MM.1S (cell line): ENCODE results near the gene WFDC1.

Experiments used
- DNase-seq: peaks from one replicate; pipeline ENCODE4 v3.0.0-alpha.2; 2015
- H2AFZ ChIP-seq: fragments of 300-600 bp; sonication (generic); 2 replicates; pipeline ENCODE4 v1.6.0; 2016; ENCODE audit warnings: antibody characterized with exemption, low read length
- H3F3A ChIP-seq: fragments of 300-600 bp; sonication (generic); 2 replicates; pipeline ENCODE4 v1.6.1; 2016; ENCODE audit warnings: mild to moderate bottlenecking, antibody characterized with exemption, low read length, moderate library complexity, mixed read lengths; ENCODE audit not compliant: insufficient read depth
- H3K27ac ChIP-seq: fragments of 300-600 bp; sonication (generic); 2 replicates; pipeline ENCODE4 v1.5.1; 2016; ENCODE audit warnings: mild to moderate bottlenecking, low read length
- H3K27me3 ChIP-seq: fragments of 300-600 bp; sonication (generic); replicated peaks from 2 replicates; pipeline ENCODE4 v1.6.0; 2016; ENCODE audit warnings: low read length; ENCODE audit not compliant: insufficient read depth
- H3K36me3 ChIP-seq: fragments of 300-600 bp; sonication (generic); replicated peaks from 2 replicates; pipeline ENCODE4 v1.6.1; 2016; ENCODE audit warnings: mild to moderate bottlenecking, low read length, mixed read lengths; ENCODE audit not compliant: insufficient read depth
- H3K4me1 ChIP-seq: fragments of 300-600 bp; sonication (generic); 2 replicates; pipeline ENCODE4 v1.6.1; 2016; ENCODE audit warnings: low read length, mixed read lengths
- H3K4me2 ChIP-seq: fragments of 300-600 bp; sonication (generic); 2 replicates; pipeline ENCODE4 v1.6.0; 2016; ENCODE audit warnings: low read depth, low read length
- H3K4me3 ChIP-seq: fragments of 300-600 bp; sonication (generic); 2 replicates; pipeline ENCODE4 v1.5.1; 2016; ENCODE audit warnings: low read length, mixed read lengths
- H3K79me2 ChIP-seq: fragments of 300-600 bp; sonication (generic); 2 replicates; pipeline ENCODE4 v1.6.1; 2016; ENCODE audit warnings: mixed run types, low read length, mixed read lengths
- H3K9ac ChIP-seq: fragments of 300-600 bp; sonication (generic); 2 replicates; pipeline ENCODE4 v1.6.1; 2016; ENCODE audit warnings: low read length, mixed read lengths
- H3K9me2 ChIP-seq: fragments of 300-600 bp; sonication (generic); replicated peaks from 2 replicates; pipeline ENCODE4 v1.6.1; 2016; ENCODE audit warnings: mild to moderate bottlenecking, low read length, mixed read lengths; ENCODE audit not compliant: insufficient read depth
- H3K9me3 ChIP-seq: fragments of 300-600 bp; sonication (generic); replicated peaks from 2 replicates; pipeline ENCODE4 v1.6.1; 2016; ENCODE audit warnings: mild to moderate bottlenecking, low read length, mixed read lengths; ENCODE audit not compliant: insufficient read depth
- H4K20me1 ChIP-seq: fragments of 300-600 bp; sonication (generic); 2 replicates; pipeline ENCODE4 v1.6.1; 2016; ENCODE audit warnings: mild to moderate bottlenecking, low read length, moderate library complexity, mixed read lengths; ENCODE audit not compliant: insufficient read depth
- CTCF ChIP-seq: fragments of 300-600 bp; sonication (generic); IDR thresholded peaks from 2 replicates; pipeline ENCODE4 v1.5.1; 2016; ENCODE audit warnings: antibody characterized with exemption, low read length, mixed read lengths
- EZH2 ChIP-seq: fragments of 300-600 bp; sonication (generic); optimal IDR thresholded peaks from 2 replicates; pipeline ENCODE3; 2017; ENCODE audit warnings: low read depth, mild to moderate bottlenecking, antibody characterized with exemption, low read length, mixed read lengths
- EZH2phosphoT487 ChIP-seq: fragments of 300-600 bp; sonication (generic); IDR thresholded peaks from 2 replicates; pipeline ENCODE4 v1.6.1; 2018; ENCODE audit warnings: antibody characterized with exemption, low read length

Gene WFDC1

GRCh38 chr16:84356176-84356575 is 61.5 kb downstream of the WFDC1 start:
- peaks cover 13% of the 10 kb centered on the region; the same call in 1 of the 2 replicates for H3K27me3 ChIP-seq
- H4K20me1 ChIP-seq, result no peaks in the 10 kb centered on the region
- H3K4me1 ChIP-seq, result no peaks in the 10 kb centered on the region
- H3K9me3 ChIP-seq, result no peaks in the 10 kb centered on the region
- DNase-seq, result no peak
- no peaks in the 10 kb centered on the region for H3K79me2 ChIP-seq
- no peaks in the 10 kb centered on the region for H3F3A ChIP-seq
- no peak overlapping the region for H3K4me2 ChIP-seq
- H3K9me2 ChIP-seq, result no peaks in the 10 kb centered on the region
- TF ChIP-seq EZH2phosphoT487, result no peak
- no peak for TF ChIP-seq CTCF
- H3K4me3 ChIP-seq, result no peak overlapping the region
- no peak overlapping the region for H3K9ac ChIP-seq
- H3K27ac ChIP-seq, result no peak overlapping the region
- no peaks in the 10 kb centered on the region for H3K36me3 ChIP-seq
- H2AFZ ChIP-seq, result no peak overlapping the region

- no peak for TF ChIP-seq CTCF
- H3K9ac ChIP-seq, result no peak overlapping the region
- DNase-seq, result no peak
- no peak overlapping the region for H3K27ac ChIP-seq
- no peaks in the 10 kb centered on the region for H3F3A ChIP-seq
- H4K20me1 ChIP-seq, result no peaks in the 10 kb centered on the region
- H3K4me3 ChIP-seq, result no peak overlapping the region
- no peaks in the 10 kb centered on the region for H3K9me3 ChIP-seq
- no peak overlapping the region for H3K4me2 ChIP-seq
- H3K9me2 ChIP-seq, result no peaks in the 10 kb centered on the region
- no peak overlapping the region for H2AFZ ChIP-seq
- H3K27me3 ChIP-seq, result peaks cover 13% of the 10 kb centered on the region; the same call in 1 of the 2 replicates
- H3K36me3 ChIP-seq, result no peaks in the 10 kb centered on the region
- H3K4me1 ChIP-seq, result no peaks in the 10 kb centered on the region
- no peaks in the 10 kb centered on the region for H3K79me2 ChIP-seq
Measured at GRCh38 chr16:84356591-84357116, 62.0 kb downstream of the WFDC1 start.

- no peak for DNase-seq
Measured at GRCh38 chr16:84357191-84357651, 62.5 kb downstream of the WFDC1 start.

More at GRCh38 chr16:84357191-84357651, 62.5 kb downstream of the WFDC1 start:
- Histone ChIP-seq H3K9ac (no peak overlapping the region), H4K20me1 (no peaks in the 10 kb centered on the region), H3K36me3 (no peaks in the 10 kb centered on the region), H3K9me2 (no peaks in the 10 kb centered on the region), H3K27me3 (peaks cover 11% of the 10 kb centered on the region; the same call in 1 of the 2 replicates), H3K4me1 (no peaks in the 10 kb centered on the region), H3K4me3 (no peak overlapping the region), H3K27ac (no peak overlapping the region), H3K79me2 (no peaks in the 10 kb centered on the region), H3F3A (no peaks in the 10 kb centered on the region), H3K9me3 (no peaks in the 10 kb centered on the region), H2AFZ (no peak overlapping the region), H3K4me2 (no peak overlapping the region)
- no peak for TF ChIP-seq EZH2phosphoT487
- TF ChIP-seq EZH2, result no peak
- no peak for TF ChIP-seq CTCF
